Gastroesophageal sphincter (tissue), 3 donors: Measurements from ENCODE around the gene FYCO1.

ENCODE experiments used
- CTCF ChIP-seq, 4 experiments: fragments of 200-600 bp in 2 of 4; fragments of 450-650 bp in 2 of 4; sonication (generic) in 1 of 4; IDR thresholded peaks; one replicate each; pipeline ENCODE4 v1.5.1; 2017 to 2019; ENCODE audit warnings: antibody characterized with exemption in 4 of 4, mild to moderate bottlenecking in 2 of 4, moderate library complexity in 2 of 4
- EP300 ChIP-seq: sonication (generic); formaldehyde crosslinking; IDR thresholded peaks from one replicate; pipeline ENCODE4 v1.6.1; 2017; ENCODE audit warnings: antibody characterized with exemption, mild to moderate bottlenecking
- POLR2AphosphoS5 ChIP-seq: sonication (generic); formaldehyde crosslinking; IDR thresholded peaks from one replicate; pipeline ENCODE4 v1.6.1; 2017; ENCODE audit warnings: antibody characterized with exemption

DNA sequence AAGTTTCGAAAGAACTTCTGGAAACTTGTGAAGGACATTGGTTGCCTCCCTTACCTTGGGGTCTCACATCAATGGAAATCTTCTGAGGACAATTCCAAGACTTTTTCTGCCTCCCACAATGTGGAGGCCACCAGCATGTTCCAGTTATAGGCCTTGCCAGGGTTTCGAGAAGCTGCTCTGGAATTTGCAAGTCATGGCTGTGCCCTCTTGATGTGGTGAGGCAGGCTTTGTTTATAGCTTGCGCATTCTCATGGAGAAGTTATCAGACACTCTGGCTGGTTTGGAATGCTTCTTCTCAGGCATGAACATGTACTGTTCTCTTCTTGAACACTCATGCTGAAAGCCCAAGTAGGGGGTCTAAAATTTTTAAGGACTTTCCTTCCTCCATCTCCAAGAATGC, 48.3 kb downstream of the FYCO1 start:
- TF ChIP-seq CTCF (IDR thresholded peaks at IDR 0.05) (no peak), EP300 (no peak), POLR2AphosphoS5 (no peak)
